Immature natural killer cell (primary cell): Measurements from ENCODE around the gene SLC44A4. TPM values are rescaled to one million over a fixed set of nuclear protein-coding genes. Genes with fewer than 3 reads are reported as not detected.
"Not testable (repeated sequence)": the region's sequence is repeated elsewhere in the genome, so short reads cannot be mapped to it uniquely, and the experiment has no call there.

Experiments used
- DNase-seq, 3 donors: peaks; one replicate each; pipeline ENCODE4 v3.0.0; 2022; ENCODE audit warnings: mixed read lengths in 1 of 3
- H3K27ac Mint-ChIP-seq, 6 donors: one replicate each; pipeline ENCODE4 v1.8.0; 2020; ENCODE audit warnings: mixed read lengths in 6 of 6, mild to moderate bottlenecking in 5 of 6, inconsistent platforms in 4 of 6, moderate library complexity in 3 of 6
- H3K27me3 Mint-ChIP-seq, 3 donors: one replicate each; pipeline ENCODE4 v1.8.0; 2020 to 2021; ENCODE audit warnings: low read depth in 3 of 3, mild to moderate bottlenecking in 3 of 3, mixed read lengths in 3 of 3, moderate library complexity in 3 of 3, inconsistent platforms in 1 of 3
- H3K36me3 Mint-ChIP-seq, 3 donors: one replicate each; pipeline ENCODE4 v1.8.0; 2020; ENCODE audit warnings: mixed read lengths in 3 of 3, inconsistent platforms in 2 of 3, mild to moderate bottlenecking in 2 of 3
- H3K4me1 Mint-ChIP-seq, 2 donors: one replicate each; pipeline ENCODE4 v1.8.0; 2020; ENCODE audit warnings: inconsistent platforms in 2 of 2, mild to moderate bottlenecking in 2 of 2, mixed read lengths in 2 of 2, moderate library complexity in 1 of 2
- H3K4me3 Mint-ChIP-seq, 5 donors: one replicate each; pipeline ENCODE4 v1.8.0; 2020; ENCODE audit warnings: mild to moderate bottlenecking in 5 of 5, mixed read lengths in 5 of 5, inconsistent platforms in 3 of 5, moderate library complexity in 3 of 5
- H3K9me3 Mint-ChIP-seq, 6 donors: one replicate each; pipeline ENCODE4 v1.8.0; 2020; ENCODE audit warnings: mild to moderate bottlenecking in 6 of 6, mixed read lengths in 6 of 6, inconsistent platforms in 4 of 6, moderate library complexity in 3 of 6
- polyA plus RNA-seq, 3 donors: library from polyadenylated mRNA; unstranded; fragments of 300-500 nt; fragmentation: Illumina TruSeq; gene quantifications; one replicate each; pipeline ENCODE4 v1.2.3, GENCODE V29; 2021

Gene SLC44A4
- polyA plus RNA-seq, 3 donors from 2014 or later = not detected

GRCh38 chr6:31908255-31908654 lies 29.5 kb upstream of the SLC44A4 start:
- H3K4me3 Mint-ChIP-seq = not testable (repeated sequence)

GRCh38 chr6:31907158-31907813 lies 28.5 kb upstream of the SLC44A4 start:
- peak in 1 of 3 donors; percentile 32 for DNase-seq
- H3K36me3 Mint-ChIP-seq = no peaks in the 10 kb centered on the region
- peaks cover 9 to 10% of the 10 kb centered on the region in 2 donors for H3K4me1 Mint-ChIP-seq
- H3K4me3 Mint-ChIP-seq = no peak overlapping the region
- H3K27me3 Mint-ChIP-seq = peaks cover 1 to 12% (median 5%) of the 10 kb centered on the region in 3 donors
- no peak overlapping the region for H3K27ac Mint-ChIP-seq
- no peaks in the 10 kb centered on the region for H3K9me3 Mint-ChIP-seq

More at GRCh38 chr6:31908255-31908654, 29.5 kb upstream of the SLC44A4 start:
- not testable (repeated sequence) for H3K36me3 Mint-ChIP-seq, DNase-seq, H3K27me3 Mint-ChIP-seq, H3K27ac Mint-ChIP-seq, H3K9me3 Mint-ChIP-seq, H3K4me1 Mint-ChIP-seq

GRCh38 chr6:31906727-31907126 lies 27.9 kb upstream of the SLC44A4 start:
- not testable (repeated sequence) for H3K9me3 Mint-ChIP-seq, H3K27me3 Mint-ChIP-seq, H3K4me3 Mint-ChIP-seq, H3K36me3 Mint-ChIP-seq, H3K27ac Mint-ChIP-seq, DNase-seq
- H3K4me1 Mint-ChIP-seq = peaks cover 11% of the 10 kb centered on the region in 2 donors

GRCh38 chr6:31906122-31906521 lies 27.3 kb upstream of the SLC44A4 start:
- H3K4me3 Mint-ChIP-seq = no peak overlapping the region
- peak overlapping the region in 1 of 6 donors; percentile 14 for H3K27ac Mint-ChIP-seq
- no peak for DNase-seq
- no peaks in the 10 kb centered on the region for H3K36me3 Mint-ChIP-seq
- H3K9me3 Mint-ChIP-seq = no peaks in the 10 kb centered on the region
- peaks cover 3 to 8% (median 8%) of the 10 kb centered on the region in 3 donors for H3K27me3 Mint-ChIP-seq
- H3K4me1 Mint-ChIP-seq = peaks cover 11 to 13% of the 10 kb centered on the region in 2 donors

- Mint-ChIP-seq H3K9me3 (no peaks in the 10 kb centered on the region), H3K27ac (no peak overlapping the region), H3K36me3 (no peaks in the 10 kb centered on the region), H3K4me3 (no peak overlapping the region), H3K4me1 (peaks cover 12 to 20% of the 10 kb centered on the region in 2 donors), H3K27me3 (peaks cover 7 to 9% (median 8%) of the 10 kb centered on the region in 3 donors)
- no peak for DNase-seq
Measured at GRCh38 chr6:31905041-31905440, 26.2 kb upstream of the SLC44A4 start.

GRCh38 chr6:31903957-31904356 lies 25.2 kb upstream of the SLC44A4 start:
- Mint-ChIP-seq H3K27me3 (peaks cover 10 to 12% (median 12%) of the 10 kb centered on the region in 3 donors), H3K27ac (peak overlapping the region in 1 of 6 donors; percentile 18), H3K4me1 (peaks cover 23 to 30% of the 10 kb centered on the region in 2 donors), H3K36me3 (no peaks in the 10 kb centered on the region), H3K9me3 (no peaks in the 10 kb centered on the region), H3K4me3 (peak overlapping the region in 3 of 5 donors; percentile 19 to 61 (median 33))
- DNase-seq = no peak

GRCh38 chr6:31901953-31902643 lies 23.3 kb upstream of the SLC44A4 start, which contains the start of gene ZBTB12:
ZBTB12 (minus strand) TSS chr6:31902086; CDS start chr6:31901305, 781 bp downstream.
- H3K4me1 Mint-ChIP-seq = peaks cover 37 to 43% of the 10 kb centered on the region in 2 donors
- H3K36me3 Mint-ChIP-seq = no peaks in the 10 kb centered on the region
- H3K9me3 Mint-ChIP-seq = no peaks in the 10 kb centered on the region
- H3K27ac Mint-ChIP-seq = peak within 1 kb of the TSS; percentile 18 to 86 (median 81)
- peak within 1 kb of the TSS; percentile 84 to 91 (median 88) for H3K4me3 Mint-ChIP-seq
- DNase-seq = peak; percentile 82 to 87 (median 83)
- peaks cover 12 to 18% (median 15%) of the 10 kb centered on the region in 3 donors for H3K27me3 Mint-ChIP-seq

GRCh38 chr6:31901415-31901952 lies 22.7 kb upstream of the SLC44A4 start:
- H3K4me1 Mint-ChIP-seq = peaks cover 40 to 45% of the 10 kb centered on the region in 2 donors
- peak overlapping the region in 2 of 6 donors; percentile 7 to 50 for H3K27ac Mint-ChIP-seq
- peaks cover 12 to 18% (median 15%) of the 10 kb centered on the region in 3 donors for H3K27me3 Mint-ChIP-seq
- peak overlapping the region; percentile 56 to 86 (median 70) for H3K4me3 Mint-ChIP-seq
- H3K36me3 Mint-ChIP-seq = no peaks in the 10 kb centered on the region
- peak; percentile 38 to 57 (median 52) for DNase-seq
- H3K9me3 Mint-ChIP-seq = no peaks in the 10 kb centered on the region

- Mint-ChIP-seq H3K4me1 (peaks cover 45 to 48% of the 10 kb centered on the region in 2 donors), H3K9me3 (no peaks in the 10 kb centered on the region), H3K27me3 (peaks cover 12 to 18% (median 15%) of the 10 kb centered on the region in 3 donors), H3K4me3 (peak overlapping the region; percentile 56 to 86 (median 70)), H3K36me3 (no peaks in the 10 kb centered on the region), H3K27ac (peak overlapping the region in 1 of 6 donors; percentile 45)
- DNase-seq = no peak
Measured at GRCh38 chr6:31900917-31901414, 22.2 kb upstream of the SLC44A4 start.

GRCh38 chr6:31899882-31900722 lies 21.3 kb upstream of the SLC44A4 start:
- Mint-ChIP-seq H3K9me3 (no peaks in the 10 kb centered on the region), H3K27me3 (peaks cover 12 to 18% (median 15%) of the 10 kb centered on the region in 3 donors), H3K27ac (peak overlapping the region; percentile 56 to 87 (median 79)), H3K4me3 (peak overlapping the region; percentile 65 to 74 (median 72)), H3K36me3 (no peaks in the 10 kb centered on the region), H3K4me1 (peaks cover 49 to 50% of the 10 kb centered on the region in 2 donors)
- DNase-seq = peak; percentile 61 to 64 (median 63)

- Mint-ChIP-seq H3K4me1 (peaks cover 49 to 50% of the 10 kb centered on the region in 2 donors), H3K27me3 (peaks cover 12 to 18% (median 15%) of the 10 kb centered on the region in 3 donors), H3K4me3 (peak overlapping the region; percentile 65 to 74 (median 72)), H3K9me3 (no peaks in the 10 kb centered on the region), H3K27ac (peak overlapping the region in 3 of 6 donors; percentile 72 to 81 (median 77)), H3K36me3 (no peaks in the 10 kb centered on the region)
- DNase-seq = no peak
Measured at GRCh38 chr6:31899215-31899614, 20.4 kb upstream of the SLC44A4 start.

GRCh38 chr6:31898383-31899011 lies 19.7 kb upstream of the SLC44A4 start:
- no peaks in the 10 kb centered on the region for H3K36me3 Mint-ChIP-seq
- peak overlapping the region; percentile 91 to 99 (median 95) for H3K27ac Mint-ChIP-seq
- H3K4me1 Mint-ChIP-seq = peaks cover 49 to 50% of the 10 kb centered on the region in 2 donors
- peak overlapping the region; percentile 91 to 99 (median 96) for H3K4me3 Mint-ChIP-seq
- no peaks in the 10 kb centered on the region for H3K9me3 Mint-ChIP-seq
- DNase-seq = peak; percentile 40 to 43 (median 41)
- H3K27me3 Mint-ChIP-seq = peaks cover 12 to 18% (median 15%) of the 10 kb centered on the region in 3 donors
